GM19351 (cell line): Measurements from ENCODE around the gene PTPN21.
A peak's percentile ranks its signal among the peaks of the same experiment; 100 is the strongest.

Source experiments
- ATAC-seq: cut with Tn5 transposase; IDR thresholded peaks from one replicate; pipeline ENCODE4 v1.9.1; 2021; ENCODE audit warnings: mild to moderate bottlenecking, moderate library complexity; ENCODE audit not compliant: unreplicated experiment

The PTPN21 gene

GRCh38 chr14:88507208-88507607, 47.6 kb downstream of the PTPN21 start:
- ATAC-seq = no peak

GRCh38 chr14:88505621-88506020, 49.2 kb downstream of the PTPN21 start:
- no peak for ATAC-seq

GRCh38 chr14:88504602-88505001, 50.2 kb downstream of the PTPN21 start:
- ATAC-seq = no peak

- no peak for ATAC-seq
Measured at GRCh38 chr14:88503754-88504406, 50.9 kb downstream of the PTPN21 start.

GRCh38 chr14:88502740-88503139, 52.1 kb downstream of the PTPN21 start:
- ATAC-seq = no peak

GRCh38 chr14:88500611-88501010, 54.2 kb downstream of the PTPN21 start:
- no peak for ATAC-seq

- ATAC-seq = no peak
Measured at GRCh38 chr14:88499225-88499624, 55.6 kb downstream of the PTPN21 start.

- no peak for ATAC-seq
Measured at GRCh38 chr14:88496414-88496813, 58.4 kb downstream of the PTPN21 start.

- no peak for ATAC-seq
Measured at GRCh38 chr14:88493392-88494185, 61.2 kb downstream of the PTPN21 start.

GRCh38 chr14:88492272-88493089, 62.3 kb downstream of the PTPN21 start:
- ATAC-seq = peak; percentile 93

- ATAC-seq = no peak
Measured at GRCh38 chr14:88490168-88490567, 64.6 kb downstream of the PTPN21 start.

GRCh38 chr14:88488897-88489296, 65.9 kb downstream of the PTPN21 start:
- ATAC-seq = no peak

- ATAC-seq = no peak
Measured at GRCh38 chr14:88488081-88488480, 66.7 kb downstream of the PTPN21 start.

GRCh38 chr14:88482524-88482923, 72.3 kb downstream of the PTPN21 start:
- no peak for ATAC-seq

GRCh38 chr14:88481794-88482193, 73.0 kb downstream of the PTPN21 start:
- ATAC-seq = no peak

GRCh38 chr14:88481059-88481458, 73.7 kb downstream of the PTPN21 start:
- no peak for ATAC-seq

- no peak for ATAC-seq
Measured at GRCh38 chr14:88479574-88479987, 75.2 kb downstream of the PTPN21 start.

GRCh38 chr14:88478931-88479330, 75.9 kb downstream of the PTPN21 start:
- no peak for ATAC-seq

GRCh38 chr14:88477513-88478250, 77.1 kb downstream of the PTPN21 start:
- no peak for ATAC-seq

- ATAC-seq = no peak
Measured at GRCh38 chr14:88476825-88477224, 78.0 kb downstream of the PTPN21 start.

- ATAC-seq = no peak
Measured at GRCh38 chr14:88476214-88476774, 78.5 kb downstream of the PTPN21 start.
